ENCODE results near the gene UVRAG. TPM values are rescaled to one million over a fixed set of nuclear protein-coding genes. Genes with fewer than 3 reads are reported as not detected.
"Not testable (repeated sequence)": the region's sequence is repeated elsewhere in the genome, so short reads cannot be mapped to it uniquely, and the experiment has no call there.

The UVRAG gene
- total and polyA plus RNA-seq, 2 experiments from 2014 or later, result 21.6 to 34.0 TPM

DNA sequence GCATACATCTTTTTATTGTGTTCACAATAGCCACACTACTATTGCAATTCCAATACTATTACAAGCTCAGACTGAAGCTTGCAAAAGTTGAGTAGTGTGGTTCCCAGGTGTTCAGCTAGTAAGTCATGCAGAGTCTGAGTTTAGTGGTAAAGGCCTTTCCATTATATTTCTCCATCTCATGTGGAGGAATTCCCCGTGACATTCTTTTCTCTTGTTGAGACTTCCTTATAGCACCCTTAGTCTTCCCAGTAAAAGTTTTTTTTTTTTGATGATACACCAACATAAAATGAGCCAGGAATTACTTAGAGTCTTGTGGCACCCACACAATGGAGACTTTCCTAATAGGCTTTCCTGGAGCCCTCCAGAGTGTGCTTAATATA, 110.8 kb downstream of the UVRAG start:
- TF ChIP-seq, protein P1, sequence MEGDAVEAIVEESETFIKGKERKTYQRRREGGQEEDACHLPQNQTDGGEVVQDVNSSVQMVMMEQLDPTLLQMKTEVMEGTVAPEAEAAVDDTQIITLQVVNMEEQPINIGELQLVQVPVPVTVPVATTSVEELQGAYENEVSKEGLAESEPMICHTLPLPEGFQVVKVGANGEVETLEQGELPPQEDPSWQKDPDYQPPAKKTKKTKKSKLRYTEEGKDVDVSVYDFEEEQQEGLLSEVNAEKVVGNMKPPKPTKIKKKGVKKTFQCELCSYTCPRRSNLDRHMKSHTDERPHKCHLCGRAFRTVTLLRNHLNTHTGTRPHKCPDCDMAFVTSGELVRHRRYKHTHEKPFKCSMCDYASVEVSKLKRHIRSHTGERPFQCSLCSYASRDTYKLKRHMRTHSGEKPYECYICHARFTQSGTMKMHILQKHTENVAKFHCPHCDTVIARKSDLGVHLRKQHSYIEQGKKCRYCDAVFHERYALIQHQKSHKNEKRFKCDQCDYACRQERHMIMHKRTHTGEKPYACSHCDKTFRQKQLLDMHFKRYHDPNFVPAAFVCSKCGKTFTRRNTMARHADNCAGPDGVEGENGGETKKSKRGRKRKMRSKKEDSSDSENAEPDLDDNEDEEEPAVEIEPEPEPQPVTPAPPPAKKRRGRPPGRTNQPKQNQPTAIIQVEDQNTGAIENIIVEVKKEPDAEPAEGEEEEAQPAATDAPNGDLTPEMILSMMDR (IDR thresholded peaks at IDR 0.05; ENCODE audit: low read depth, low read length), result no peak
- H3K9me3 ChIP-seq (ENCODE audit: low read depth), result no peaks in the 10 kb centered on the region
- H3K27me3 ChIP-seq, result no peaks in the 10 kb centered on the region

GRCh38 chr11:75929706-75930105, 114.7 kb downstream of the UVRAG start:
- no peak overlapping the region for H3K4me3 ChIP-seq
- no peaks in the 10 kb centered on the region for H3K27me3 ChIP-seq
- no peak overlapping the region for H3K27ac ChIP-seq
- DNase-seq (ENCODE audit: low read depth in 1 of 2, low spot score in 1 of 2), result no peak
- TF ChIP-seq, protein P1 (IDR thresholded peaks at IDR 0.05; ENCODE audit: low read depth, low read length), result no peak
- H3K36me3 ChIP-seq, result no peaks in the 10 kb centered on the region
- no peaks in the 10 kb centered on the region for H3K4me1 ChIP-seq (ENCODE audit: low read depth)
- no peaks in the 10 kb centered on the region for H3K9me3 ChIP-seq (ENCODE audit: low read depth)

More for the DNA sequence above, 110.8 kb downstream of the UVRAG start:
- Histone ChIP-seq H3K36me3 (no peaks in the 10 kb centered on the region), H3K4me1 (ENCODE audit: low read depth) (no peaks in the 10 kb centered on the region), H3K27ac (no peak overlapping the region), H3K4me3 (no peak overlapping the region)
- DNase-seq (ENCODE audit: low read depth in 1 of 2, low spot score in 1 of 2), result no peak

DNA sequence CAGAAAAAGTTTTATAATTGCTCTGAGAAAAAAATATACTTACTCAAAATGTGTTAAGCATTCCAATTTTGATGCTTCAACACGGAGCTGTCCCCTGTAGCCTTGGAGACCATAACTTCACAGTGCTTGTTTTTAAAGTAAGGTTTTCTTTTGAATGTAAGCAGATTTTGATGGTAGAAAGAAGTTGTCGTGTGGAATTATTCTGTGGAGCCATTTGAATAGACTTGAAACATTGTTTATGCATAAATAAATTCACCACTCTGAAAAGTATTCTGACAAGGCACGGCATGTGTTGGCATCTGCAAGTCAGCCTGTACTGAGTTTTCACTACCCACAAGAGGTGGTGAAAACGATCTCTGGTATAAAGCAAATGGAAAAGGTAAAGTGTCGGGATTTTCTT, 115.5 kb downstream of the UVRAG start:
- no peak for DNase-seq (ENCODE audit: low read depth in 1 of 2, low spot score in 1 of 2)
- Histone ChIP-seq H3K27me3 (no peaks in the 10 kb centered on the region), H3K36me3 (no peaks in the 10 kb centered on the region), H3K27ac (no peak overlapping the region), H3K9me3 (ENCODE audit: low read depth) (no peaks in the 10 kb centered on the region), H3K4me3 (no peak overlapping the region), H3K4me1 (ENCODE audit: low read depth) (no peaks in the 10 kb centered on the region)
- TF ChIP-seq, protein P1 (IDR thresholded peaks at IDR 0.05; ENCODE audit: low read depth, low read length), result no peak

DNA sequence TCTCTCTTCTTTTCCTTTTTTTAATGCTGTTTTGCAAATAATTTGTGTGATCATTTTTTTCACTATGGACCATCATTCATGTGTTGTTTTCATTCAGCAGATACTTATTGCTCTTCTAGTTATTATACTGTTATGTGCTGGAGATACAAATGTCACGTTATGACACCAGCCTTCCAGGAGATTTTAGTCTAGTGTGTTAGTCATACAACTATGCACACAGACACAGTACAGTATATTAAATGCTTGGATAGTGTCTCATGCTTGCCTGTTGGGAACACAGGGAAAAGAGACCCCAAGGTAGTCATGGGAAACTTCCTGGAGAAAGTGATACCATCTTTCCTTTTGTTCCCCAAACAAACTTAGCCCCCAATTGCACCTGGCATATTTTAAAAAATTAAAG, 116.1 kb downstream of the UVRAG start:
- H3K27me3 ChIP-seq, result no peaks in the 10 kb centered on the region
- H3K9me3 ChIP-seq (ENCODE audit: low read depth), result no peaks in the 10 kb centered on the region
- TF ChIP-seq, protein P1 (IDR thresholded peaks at IDR 0.05; ENCODE audit: low read depth, low read length), result no peak
- no peak overlapping the region for H3K27ac ChIP-seq
- no peak overlapping the region for H3K4me3 ChIP-seq
- DNase-seq (ENCODE audit: low read depth in 1 of 2, low spot score in 1 of 2), result peak in 1 of 2 donors; percentile 10
- H3K4me1 ChIP-seq (ENCODE audit: low read depth), result no peaks in the 10 kb centered on the region
- no peaks in the 10 kb centered on the region for H3K36me3 ChIP-seq

DNA sequence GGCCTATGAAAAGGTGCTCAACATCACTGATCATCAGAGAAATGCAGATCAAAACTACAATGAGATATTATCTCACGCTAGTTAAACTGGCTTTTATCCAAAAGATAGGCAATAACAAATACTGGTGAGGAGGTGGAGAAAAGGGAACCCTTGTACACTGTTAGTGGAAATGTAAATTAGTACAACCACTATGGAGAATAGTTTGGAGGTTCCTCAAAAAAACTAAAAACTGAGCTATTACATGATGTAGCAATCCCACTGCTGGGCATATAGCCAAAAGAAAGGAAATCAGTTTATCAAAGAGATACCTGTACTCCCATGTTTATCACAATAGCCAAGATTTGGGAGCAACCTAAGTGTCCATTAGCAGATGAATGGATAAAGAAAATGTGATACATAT, 118.7 kb downstream of the UVRAG start:
- not testable (repeated sequence) for H3K36me3 ChIP-seq; H3K4me3 ChIP-seq; H3K27ac ChIP-seq; H3K27me3 ChIP-seq; H3K9me3 ChIP-seq (ENCODE audit: low read depth); H3K4me1 ChIP-seq (ENCODE audit: low read depth); DNase-seq (ENCODE audit: low read depth in 1 of 2, low spot score in 1 of 2)

GRCh38 chr11:75934851-75935250, 119.8 kb downstream of the UVRAG start:
- Histone ChIP-seq H3K36me3 (no peaks in the 10 kb centered on the region), H3K27me3 (no peaks in the 10 kb centered on the region), H3K9me3 (ENCODE audit: low read depth) (no peaks in the 10 kb centered on the region), H3K27ac (no peak overlapping the region), H3K4me3 (no peak overlapping the region), H3K4me1 (ENCODE audit: low read depth) (peaks cover 3% of the 10 kb centered on the region)
- DNase-seq (ENCODE audit: low read depth in 1 of 2, low spot score in 1 of 2), result no peak
- TF ChIP-seq, protein P1 (IDR thresholded peaks at IDR 0.05; ENCODE audit: low read depth, low read length), result no peak

All from cardiac muscle cell (in vitro differentiated cells and primary cell).